K562 (cell line): ENCODE data around the gene ERN1. TPM values are rescaled to one million over a fixed set of nuclear protein-coding genes. Genes with fewer than 3 reads are reported as not detected.
A peak's percentile ranks its signal among the peaks of the same experiment; 100 is the strongest.

Experiments used
- ASH1L ChIP-seq: fragments of 450-650 bp; IDR thresholded peaks from 2 replicates; pipeline ENCODE4 v1.6.1; 2018; ENCODE audit warnings: borderline replicate concordance, mild to moderate bottlenecking, low read depth; ENCODE audit not compliant: partially characterized antibody
- ILK ChIP-seq: fragments of 450-650 bp; IDR thresholded peaks from 2 replicates; pipeline ENCODE4 v1.6.1; 2016; ENCODE audit warnings: missing genetic modification characterization, low read depth, mild to moderate bottlenecking, missing compliant biosample characterization, moderate library complexity, borderline replicate concordance
- KHSRP ChIP-seq: fragments of 450-650 bp; IDR thresholded peaks from 2 replicates; pipeline ENCODE4 v1.6.1; 2017
- MBD1 ChIP-seq: fragments of 250-450 bp; sonication (Bioruptor Pico); IDR thresholded peaks from 2 replicates; pipeline ENCODE4 v1.8.0; 2022; ENCODE audit warnings: inconsistent platforms
- MGA ChIP-seq: fragments of 450-650 bp; IDR thresholded peaks from 2 replicates; pipeline ENCODE4 v1.6.1; 2016; ENCODE audit warnings: mild to moderate bottlenecking, moderate library complexity
- RBM34 ChIP-seq: fragments of 200-400 bp; formaldehyde crosslinking; IDR thresholded peaks from 2 replicates; pipeline ENCODE4 v1.6.1; 2018; ENCODE audit warnings: low read length, borderline replicate concordance; ENCODE audit not compliant: insufficient read depth
- TSC22D4 ChIP-seq: fragments of 450-650 bp; IDR thresholded peaks from 2 replicates; pipeline ENCODE4 v1.6.1; 2016; ENCODE audit warnings: missing genetic modification characterization, missing biosample characterization, control low read depth
- YY1 ChIP-seq, 3 experiments: IDR thresholded peaks; 2 replicates each; pipeline ENCODE4 v1.6.1; 2011; ENCODE audit warnings: low read length in 2 of 3, mild to moderate bottlenecking in 2 of 3, moderate library complexity in 2 of 3, borderline replicate concordance in 1 of 3, control low read depth in 1 of 3, low read depth in 1 of 3; ENCODE audit not compliant: insufficient read depth in 3 of 3, insufficient replicate concordance in 2 of 3, control insufficient read depth in 1 of 3, insufficient read length in 1 of 3; ENCODE audit errors: extremely low read depth in 1 of 3
- polyA plus RNA-seq, 8 experiments: library from polyadenylated mRNA; depleted of rRNA in 4 of 8; stranded (reverse) in 5 of 8; unstranded in 3 of 8; fragments of >200 nt; fragmentation: Nextera tagmentation in 2 of 8; fragmentation: Illumina TruSeq in 1 of 8; extraction: Ambion mirVana in 2 of 8; extraction: Trizol in 1 of 8; gene quantifications; 2 replicates each; pipeline versions ENCODE4 v1.2.1 to v1.2.3, GENCODE V29; 2011 to 2014; ENCODE audit warnings: inconsistent platforms in 1 of 8, missing spikeins in 1 of 8
- total RNA-seq, 7 experiments: library from RNA; depleted of rRNA in 6 of 7; stranded (reverse); fragments of >200 nt in 6 of 7; fragmentation: Illumina TruSeq in 2 of 7; extraction: Trizol in 2 of 7; gene quantifications; 2 replicates each; pipeline versions ENCODE4 v1.2.1 to v1.2.3, GENCODE V29; 2011 to 2021; ENCODE audit warnings: low replicate concordance in 1 of 7
- TF ChIP-seq, protein P1 (sequence below): sonication (generic); formaldehyde crosslinking; IDR thresholded peaks from 2 replicates; pipeline ENCODE4 v1.8.0; 2023; ENCODE audit warnings: mild to moderate bottlenecking, missing genetic modification reagents

ERN1 gene
- total and polyA plus RNA-seq, 9 of the 15 experiments (the other 6 are each of a cell fraction or from before 2014, with no cell fraction given) = 2.1 to 22.5 (median 7.3) TPM

DNA sequence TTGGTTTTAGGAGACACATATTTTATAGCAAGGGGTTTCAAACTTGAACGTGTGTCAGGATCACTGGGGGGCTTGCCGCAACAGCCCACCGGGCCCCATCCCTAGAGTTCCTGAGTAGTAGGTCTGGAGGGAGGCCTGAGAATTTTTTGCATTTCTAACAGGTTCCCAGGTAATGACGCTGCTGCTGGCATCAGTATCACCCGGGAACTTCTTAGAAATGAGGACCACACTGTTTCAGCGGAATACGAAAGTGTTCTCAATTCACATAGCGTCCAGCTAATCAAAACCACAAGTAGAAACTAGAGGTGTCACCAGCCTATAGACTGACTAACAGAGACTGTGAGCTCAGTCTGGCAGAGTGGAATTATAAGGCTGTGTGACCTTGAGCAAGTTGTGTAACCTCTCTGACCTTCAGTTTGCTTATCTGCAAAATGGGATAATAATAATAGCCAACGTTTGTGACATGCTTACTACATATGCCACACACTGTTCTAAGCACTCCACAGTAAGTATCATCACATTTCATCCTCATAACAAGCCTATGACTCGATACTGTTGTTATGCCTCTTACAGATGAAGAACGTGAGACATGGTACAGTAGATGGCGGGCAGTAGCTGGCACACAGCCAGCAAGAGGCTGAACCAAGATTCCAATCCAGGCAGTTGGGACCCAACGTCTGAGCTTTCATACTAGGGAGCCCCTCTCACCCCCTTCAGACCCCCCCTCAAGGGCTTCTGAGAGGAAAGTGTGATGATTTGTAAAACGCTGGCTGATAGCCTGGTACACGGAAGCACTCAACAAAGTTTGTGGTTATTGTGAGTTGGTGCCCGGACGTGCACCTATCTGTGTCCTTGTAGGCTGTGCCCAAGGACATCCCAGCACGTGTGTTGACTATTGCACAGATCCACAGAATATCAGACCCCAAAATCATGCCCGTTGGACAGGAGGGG is 104.9 kb downstream of the ERN1 start (continued):
- peak; percentile 42; the same call in 1 of the 2 replicates for TF ChIP-seq MGA
- no peak for TF ChIP-seq RBM34
- no peak for TF ChIP-seq YY1 (IDR thresholded peaks at IDR 0.05; ENCODE audit: borderline replicate concordance in 1 of 3, control insufficient read depth in 1 of 3, extremely low read depth in 1 of 3, insufficient read depth in 3 of 3, insufficient read length in 1 of 3, insufficient replicate concordance in 2 of 3, low read depth in 1 of 3, low read length in 2 of 3)
- TF ChIP-seq KHSRP = no peak
- TF ChIP-seq, protein P1, sequence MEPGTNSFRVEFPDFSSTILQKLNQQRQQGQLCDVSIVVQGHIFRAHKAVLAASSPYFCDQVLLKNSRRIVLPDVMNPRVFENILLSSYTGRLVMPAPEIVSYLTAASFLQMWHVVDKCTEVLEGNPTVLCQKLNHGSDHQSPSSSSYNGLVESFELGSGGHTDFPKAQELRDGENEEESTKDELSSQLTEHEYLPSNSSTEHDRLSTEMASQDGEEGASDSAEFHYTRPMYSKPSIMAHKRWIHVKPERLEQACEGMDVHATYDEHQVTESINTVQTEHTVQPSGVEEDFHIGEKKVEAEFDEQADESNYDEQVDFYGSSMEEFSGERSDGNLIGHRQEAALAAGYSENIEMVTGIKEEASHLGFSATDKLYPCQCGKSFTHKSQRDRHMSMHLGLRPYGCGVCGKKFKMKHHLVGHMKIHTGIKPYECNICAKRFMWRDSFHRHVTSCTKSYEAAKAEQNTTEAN = no peak
- TF ChIP-seq ASH1L = no peak
- no peak for TF ChIP-seq TSC22D4 (tag)
- TF ChIP-seq ILK = no peak
- no peak for TF ChIP-seq MBD1 (CRISPR knock-in tag)
